GM19372 (cell line): ENCODE measurements around the gene PRDM2.

Source experiments
- ATAC-seq: cut with Tn5 transposase; IDR thresholded peaks from one replicate; pipeline ENCODE4 v1.9.1; 2021; ENCODE audit warnings: mild to moderate bottlenecking, low read depth, moderate library complexity; ENCODE audit not compliant: unreplicated experiment

Gene PRDM2

GRCh38 chr1:13760340-13760739 is 60.4 kb downstream of the PRDM2 start:
- no peak for ATAC-seq

- ATAC-seq, result no peak
Measured at GRCh38 chr1:13760921-13761320, 60.9 kb downstream of the PRDM2 start.

DNA sequence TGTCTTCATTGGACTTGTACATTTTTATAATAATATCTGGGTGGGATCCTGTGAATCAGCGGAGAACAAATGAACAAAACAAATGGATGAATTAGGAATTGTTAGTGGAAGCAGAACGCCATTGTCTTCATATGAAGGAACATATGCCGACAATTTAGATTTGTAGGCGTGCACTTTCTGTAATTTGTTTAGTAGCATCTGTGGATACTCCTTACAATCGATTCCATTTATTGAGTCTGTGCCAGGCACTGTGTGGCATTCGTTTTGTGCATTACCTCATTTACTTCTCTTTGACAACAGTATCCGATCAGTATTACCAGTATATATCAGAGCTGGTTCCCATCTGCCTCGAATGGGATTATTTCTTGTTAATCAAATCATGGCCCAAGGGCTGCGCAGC is 61.9 kb downstream of the PRDM2 start:
- ATAC-seq, result no peak

DNA sequence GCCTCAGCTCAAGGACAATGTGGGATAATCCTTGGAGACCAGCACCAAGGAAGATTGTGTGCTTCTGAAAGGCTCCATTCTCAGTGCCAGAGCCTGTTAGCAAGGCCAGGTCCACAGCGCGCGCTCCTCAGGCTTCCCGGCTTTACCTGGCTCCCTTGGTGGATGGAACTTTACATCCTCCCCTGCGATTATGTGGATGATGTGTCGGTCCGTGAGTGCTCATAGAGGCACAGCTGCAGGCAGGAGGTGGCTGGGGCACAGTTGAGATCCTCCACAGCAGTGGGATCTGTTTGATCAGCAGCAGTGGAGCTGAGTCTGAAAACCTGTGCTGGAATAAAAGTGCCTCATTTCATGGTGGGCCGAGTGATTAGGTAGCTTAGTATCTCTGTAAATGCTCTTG is 62.7 kb downstream of the PRDM2 start:
- no peak for ATAC-seq

DNA sequence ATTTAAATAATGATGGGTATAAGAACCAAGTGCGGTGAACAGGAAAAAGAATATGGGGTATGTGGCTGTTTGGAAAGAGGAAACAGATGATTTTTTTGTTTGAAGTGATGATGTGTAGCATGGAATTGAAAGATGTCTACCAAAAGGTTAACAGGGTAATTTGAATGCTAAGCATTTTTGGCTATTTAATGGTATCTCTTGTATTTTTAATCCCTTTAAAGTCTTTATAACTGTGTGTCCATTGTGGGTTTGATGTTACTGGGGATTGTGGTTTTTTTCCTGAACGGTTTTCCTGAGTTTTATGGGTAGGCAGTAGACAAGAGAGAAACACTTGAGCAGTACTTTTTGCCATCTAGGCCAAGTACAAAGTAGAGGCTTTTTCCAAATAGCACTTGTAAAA is 63.2 kb downstream of the PRDM2 start:
- no peak for ATAC-seq

GRCh38 chr1:13763991-13764390 is 64.0 kb downstream of the PRDM2 start:
- no peak for ATAC-seq

GRCh38 chr1:13764588-13765332 is 64.8 kb downstream of the PRDM2 start:
- ATAC-seq, result no peak

GRCh38 chr1:13766592-13767564 is 66.9 kb downstream of the PRDM2 start:
- ATAC-seq, result no peak

- ATAC-seq, result no peak
Measured at GRCh38 chr1:13769212-13769611, 69.2 kb downstream of the PRDM2 start.

- no peak for ATAC-seq
Measured at GRCh38 chr1:13769830-13770229, 69.8 kb downstream of the PRDM2 start.

GRCh38 chr1:13770743-13771142 is 70.8 kb downstream of the PRDM2 start:
- ATAC-seq, result no peak

GRCh38 chr1:13771745-13772144 is 71.8 kb downstream of the PRDM2 start:
- no peak for ATAC-seq

DNA sequence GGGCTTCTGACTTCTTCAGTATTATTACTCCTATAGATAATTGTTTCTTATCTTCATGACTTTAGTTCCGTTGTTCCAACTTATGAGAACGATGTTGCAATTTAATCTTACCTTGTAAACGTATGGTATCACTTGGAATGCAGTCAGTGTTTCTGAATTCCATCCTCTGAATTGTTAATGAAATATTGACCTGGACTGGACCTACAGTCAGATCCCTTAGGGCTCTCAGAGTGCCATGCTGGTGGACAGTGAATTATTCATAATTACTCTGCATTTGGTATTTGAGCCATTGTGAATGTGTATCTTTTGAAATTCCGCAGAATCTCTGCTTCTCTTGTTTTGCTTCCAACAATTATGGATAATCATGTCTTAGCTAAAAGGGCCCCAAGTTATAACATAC is 72.3 kb downstream of the PRDM2 start:
- ATAC-seq, result no peak

DNA sequence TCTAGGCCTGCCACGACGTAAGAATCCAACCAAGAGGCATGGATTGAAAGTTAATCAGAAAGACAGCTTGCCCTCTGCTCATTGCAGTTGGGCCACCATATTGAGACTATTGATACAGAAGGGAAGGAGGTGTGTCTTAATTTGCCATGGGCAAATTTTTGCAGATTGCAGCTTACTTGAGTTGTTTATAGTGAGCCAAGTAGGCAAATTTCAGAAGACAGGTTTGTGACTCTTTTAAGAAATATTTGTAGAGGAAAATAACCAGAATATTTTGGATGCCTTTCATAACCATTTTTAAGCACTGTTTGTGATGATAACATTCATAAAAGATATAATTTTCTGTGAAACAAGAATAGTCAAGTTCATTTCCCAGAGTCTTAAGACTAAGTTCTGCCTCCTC is 74.1 kb downstream of the PRDM2 start:
- ATAC-seq, result no peak

DNA sequence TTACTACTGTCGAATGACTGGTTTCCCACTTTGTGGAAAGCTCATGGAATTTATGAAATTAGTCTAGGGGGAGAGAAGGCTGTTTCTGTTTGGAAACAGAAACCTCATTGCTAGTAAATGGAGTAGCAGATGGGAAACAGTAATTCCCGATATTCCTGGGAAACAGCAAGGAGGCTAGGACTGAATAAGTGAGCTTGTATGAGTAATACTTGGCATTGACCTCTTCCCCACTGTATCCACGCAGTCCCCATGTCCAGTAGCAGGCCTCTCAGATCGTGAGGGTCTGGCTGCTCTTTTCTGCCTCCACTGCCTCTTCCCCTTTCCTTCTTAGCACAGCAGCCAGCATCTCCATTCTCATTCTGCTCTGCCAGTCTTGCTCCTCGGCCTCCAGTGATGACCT is 75.5 kb downstream of the PRDM2 start:
- ATAC-seq, result no peak

DNA sequence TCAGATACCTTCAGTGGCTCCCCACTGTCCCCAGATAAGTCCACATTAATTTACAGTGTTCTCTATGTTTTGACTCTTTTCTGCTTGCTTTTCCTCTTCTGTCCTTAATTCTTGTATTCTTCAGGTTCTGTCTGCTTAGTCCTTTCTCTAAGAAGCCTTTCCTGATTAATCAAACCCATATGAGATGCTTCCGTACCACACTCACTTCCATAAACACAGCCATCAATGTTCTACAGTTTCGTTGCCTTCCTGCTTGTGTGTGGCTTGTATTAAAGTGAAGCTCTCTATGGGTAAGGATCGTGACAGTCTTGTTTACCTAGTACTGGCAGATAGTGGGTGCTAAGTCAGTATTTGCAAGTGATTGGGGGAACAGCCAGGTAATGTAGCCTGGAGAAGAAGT is 75.9 kb downstream of the PRDM2 start:
- ATAC-seq, result no peak

GRCh38 chr1:13778431-13778830 is 78.4 kb downstream of the PRDM2 start:
- no peak for ATAC-seq

- no peak for ATAC-seq
Measured at GRCh38 chr1:13779930-13780329, 79.9 kb downstream of the PRDM2 start.

- no peak for ATAC-seq
Measured at GRCh38 chr1:13780780-13781179, 80.8 kb downstream of the PRDM2 start.

- no peak for ATAC-seq
Measured at GRCh38 chr1:13781228-13781627, 81.2 kb downstream of the PRDM2 start.

DNA sequence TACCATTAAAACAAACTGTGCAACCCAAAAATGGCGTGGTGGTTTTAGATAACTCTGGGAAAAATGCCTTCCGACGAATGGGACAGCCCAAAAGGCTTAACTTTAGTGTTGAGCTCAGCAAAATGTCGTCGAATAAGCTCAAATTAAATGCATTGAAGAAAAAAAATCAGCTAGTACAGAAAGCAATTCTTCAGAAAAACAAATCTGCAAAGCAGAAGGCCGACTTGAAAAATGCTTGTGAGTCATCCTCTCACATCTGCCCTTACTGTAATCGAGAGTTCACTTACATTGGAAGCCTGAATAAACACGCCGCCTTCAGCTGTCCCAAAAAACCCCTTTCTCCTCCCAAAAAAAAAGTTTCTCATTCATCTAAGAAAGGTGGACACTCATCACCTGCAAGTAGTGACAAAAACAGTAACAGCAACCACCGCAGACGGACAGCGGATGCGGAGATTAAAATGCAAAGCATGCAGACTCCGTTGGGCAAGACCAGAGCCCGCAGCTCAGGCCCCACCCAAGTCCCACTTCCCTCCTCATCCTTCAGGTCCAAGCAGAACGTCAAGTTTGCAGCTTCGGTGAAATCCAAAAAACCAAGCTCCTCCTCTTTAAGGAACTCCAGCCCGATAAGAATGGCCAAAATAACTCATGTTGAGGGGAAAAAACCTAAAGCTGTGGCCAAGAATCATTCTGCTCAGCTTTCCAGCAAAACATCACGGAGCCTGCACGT is 82.1 kb downstream of the PRDM2 start:
- no peak for ATAC-seq
